CD4-positive, alpha-beta T cell treated with Interleukin-6 at 100 ng/mL for 8 hours (primary cell): ENCODE results near the gene ZNF629.

Source experiments
- DNase-seq: peaks from one replicate; pipeline ENCODE4 v3.0.0-alpha.2; 2020; ENCODE audit warnings: mixed read lengths, low spot score

Gene ZNF629

DNA sequence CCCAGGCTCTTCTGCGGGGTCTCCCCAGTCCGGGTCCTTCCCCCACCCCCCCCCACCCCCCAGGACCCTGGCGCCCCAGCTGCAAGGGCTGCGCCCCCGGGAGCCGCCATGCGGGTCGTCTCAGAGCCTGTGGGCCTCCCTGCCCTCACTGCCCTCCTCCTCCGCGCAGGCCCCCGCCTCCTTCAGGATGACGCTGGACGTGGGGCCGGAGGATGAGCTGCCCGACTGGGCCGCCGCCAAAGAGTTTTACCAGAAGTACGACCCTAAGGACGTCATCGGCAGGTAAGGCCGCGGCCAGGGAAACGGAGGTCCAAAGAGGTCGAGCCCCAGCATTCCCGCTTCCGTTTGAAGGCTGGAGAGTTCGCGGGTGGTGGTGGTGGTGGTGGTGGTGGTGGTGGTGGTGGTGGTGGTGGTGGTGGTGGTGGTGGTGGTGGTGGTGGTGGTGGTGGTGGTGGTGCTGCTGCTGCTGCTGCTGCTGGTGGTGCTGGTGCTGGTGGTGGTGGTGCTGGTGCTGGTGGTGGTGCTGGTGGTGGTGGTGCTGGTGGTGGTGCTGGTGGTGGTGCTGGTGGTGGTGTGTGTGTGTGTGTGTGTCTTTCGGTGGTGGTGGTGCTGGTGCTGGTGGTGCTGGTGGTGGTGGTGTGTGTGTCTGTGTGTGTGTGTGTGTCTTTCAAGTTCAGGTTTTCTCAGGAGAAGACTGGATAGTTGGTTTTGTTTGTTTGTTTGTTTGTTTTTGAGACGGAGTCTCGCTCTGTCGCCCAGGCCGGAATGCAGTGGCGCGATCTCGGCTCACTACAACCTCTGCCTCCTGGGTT is 38.2 kb downstream of the ZNF629 start:
- DNase-seq = no peak

GRCh38 chr16:30747799-30748633 is 39.0 kb downstream of the ZNF629 start, which contains the start of gene PHKG2:
PHKG2 (plus strand) TSS chr16:30748425; CDS start chr16:30748821, 396 bp downstream.
- peak; percentile 96 for DNase-seq

DNA sequence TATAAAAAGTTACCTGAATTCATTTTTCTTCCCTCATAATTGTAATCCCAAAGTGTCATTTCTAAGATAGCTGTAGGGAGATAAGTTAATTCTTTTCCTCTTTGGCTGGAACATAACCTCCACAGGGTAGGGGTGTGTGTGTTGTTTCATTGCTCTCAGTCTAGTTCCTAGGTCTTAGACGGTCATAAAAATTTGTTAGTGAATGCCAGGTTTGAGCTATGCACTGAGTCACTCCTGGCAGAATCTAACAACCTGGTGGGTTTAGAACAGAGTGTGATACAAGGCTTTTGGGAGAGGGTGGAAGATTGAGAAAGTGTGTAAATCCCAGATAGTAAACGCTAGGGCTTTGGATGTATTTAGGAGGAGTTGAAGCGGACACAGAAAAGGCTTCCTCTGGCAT is 39.7 kb downstream of the ZNF629 start:
- DNase-seq = no peak

DNA sequence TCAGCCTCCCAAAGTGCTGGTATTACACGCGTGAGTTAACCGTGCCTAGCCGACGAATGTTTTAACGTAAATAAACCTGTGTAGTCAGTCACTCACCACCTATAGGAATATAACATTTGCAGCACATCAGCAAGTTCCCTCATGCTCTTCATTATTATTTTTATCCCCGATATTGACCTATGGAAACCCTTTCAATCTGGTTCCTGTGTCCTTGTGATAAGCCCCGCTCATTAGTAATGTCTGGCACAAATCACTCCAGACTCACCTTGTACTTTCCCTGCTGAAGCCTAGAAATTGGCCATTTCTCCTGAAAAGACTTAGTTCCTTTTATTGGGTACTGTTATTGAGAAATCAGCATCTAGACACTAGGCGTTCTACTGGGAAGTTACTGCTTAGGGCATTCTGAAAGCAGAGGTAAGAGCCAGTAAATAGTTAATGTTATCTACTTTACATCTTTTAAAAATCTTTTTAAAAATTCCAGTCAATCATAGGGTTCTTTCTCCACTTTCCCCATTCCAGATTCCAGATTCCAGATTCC is 40.3 kb downstream of the ZNF629 start:
- no peak for DNase-seq

GRCh38 chr16:30745082-30745481 is 41.9 kb downstream of the ZNF629 start:
- no peak for DNase-seq

DNA sequence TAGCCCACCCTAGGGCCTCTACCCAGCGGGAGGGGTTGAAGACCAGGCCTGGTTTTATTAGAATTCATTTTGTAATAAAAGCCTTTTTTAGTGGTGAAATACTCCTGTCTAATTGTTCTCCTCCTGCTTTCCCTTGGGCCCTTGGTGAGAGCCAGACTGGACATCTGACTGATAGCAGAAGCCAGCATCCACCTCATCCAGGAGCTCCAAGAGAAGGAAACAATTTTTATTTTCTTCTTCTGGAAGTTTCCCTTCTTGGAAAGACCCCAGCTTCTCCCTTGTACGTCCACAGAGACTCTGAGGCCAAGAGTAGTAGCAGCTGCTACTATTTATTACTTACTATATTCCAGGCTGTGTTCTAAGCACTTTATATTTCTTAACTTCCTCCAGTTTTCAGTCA is 42.8 kb downstream of the ZNF629 start:
- no peak for DNase-seq

GRCh38 chr16:30743716-30744115 is 43.3 kb downstream of the ZNF629 start:
- no peak for DNase-seq

DNA sequence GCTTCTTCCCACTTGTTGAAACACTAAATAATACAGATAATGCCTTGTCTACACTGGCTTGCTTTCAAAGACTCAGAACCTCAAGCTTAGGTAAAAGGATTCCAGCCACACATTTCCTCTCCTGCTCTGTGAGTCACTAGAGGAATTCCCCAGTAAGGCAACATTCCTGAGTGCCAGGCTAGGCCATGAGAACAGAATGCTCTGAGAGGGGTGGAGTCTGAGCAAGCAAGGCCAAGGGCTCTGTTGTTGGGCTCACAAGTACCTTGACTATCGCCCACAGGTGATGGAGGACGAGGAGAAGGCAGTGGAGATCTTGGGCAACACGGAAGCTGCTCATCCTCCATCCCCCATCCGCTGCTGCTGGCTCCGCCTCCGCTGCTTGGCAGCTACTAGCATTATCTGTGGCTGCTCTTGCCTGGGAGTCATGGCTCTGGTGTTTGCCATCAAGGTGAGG is 45.5 kb downstream of the ZNF629 start:
- no peak for DNase-seq

GRCh38 chr16:30740364-30741251 is 46.4 kb downstream of the ZNF629 start:
- no peak for DNase-seq

DNA sequence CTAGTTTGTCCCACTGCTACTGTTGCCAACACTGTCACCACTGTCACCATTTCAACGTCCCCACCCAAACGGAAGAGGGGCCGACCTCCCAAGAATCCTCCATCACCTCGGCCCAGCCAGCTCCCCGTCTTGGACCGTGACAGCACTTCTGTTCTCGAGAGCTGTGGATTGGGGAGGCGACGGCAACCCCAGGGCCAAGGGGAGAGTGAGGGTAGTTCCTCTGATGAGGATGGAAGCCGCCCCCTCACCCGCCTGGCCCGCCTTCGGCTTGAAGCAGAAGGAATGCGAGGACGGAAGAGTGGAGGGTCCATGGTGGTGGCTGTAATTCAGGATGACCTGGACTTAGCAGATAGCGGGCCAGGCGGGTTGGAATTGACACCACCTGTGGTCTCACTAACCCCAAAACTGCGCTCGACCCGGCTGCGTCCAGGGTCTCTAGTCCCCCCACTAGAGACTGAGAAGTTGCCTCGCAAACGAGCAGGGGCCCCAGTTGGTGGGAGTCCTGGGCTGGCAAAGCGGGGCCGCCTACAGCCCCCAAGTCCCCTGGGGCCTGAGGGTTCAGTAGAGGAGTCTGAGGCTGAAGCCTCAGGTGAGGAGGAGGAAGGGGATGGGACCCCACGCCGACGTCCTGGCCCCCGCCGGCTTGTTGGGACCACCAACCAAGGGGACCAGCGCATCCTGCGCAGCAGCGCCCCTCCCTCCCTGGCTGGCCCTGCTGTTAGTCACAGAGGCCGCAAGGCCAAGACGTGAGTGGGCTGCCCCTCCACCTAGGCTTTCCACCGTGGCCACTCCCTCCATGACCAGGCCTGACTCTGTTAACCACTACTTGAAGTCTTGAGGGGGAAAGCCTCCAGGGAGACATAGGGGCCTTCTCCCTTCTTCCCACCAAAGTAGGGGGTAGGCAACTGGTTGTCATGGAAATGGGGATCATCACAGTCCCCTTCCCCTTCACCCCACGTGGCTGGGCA is 47.7 kb downstream of the ZNF629 start:
- DNase-seq = no peak

GRCh38 chr16:30737794-30738648 is 49.0 kb downstream of the ZNF629 start:
- no peak for DNase-seq

- no peak for DNase-seq
These were observed 49.8 kb downstream of the ZNF629 start for GRCh38 chr16:30736995-30737793.

GRCh38 chr16:30731411-30731810 is 55.6 kb downstream of the ZNF629 start:
- DNase-seq = no peak

- no peak for DNase-seq
These were observed 57.9 kb downstream of the ZNF629 start for GRCh38 chr16:30728899-30729672.
